HepG2 (cell line): ENCODE results near the gene IQCC. TPM values are rescaled to one million over a fixed set of nuclear protein-coding genes. Genes with fewer than 3 reads are reported as not detected.
A peak's percentile ranks its signal among the peaks of the same experiment; 100 is the strongest.

ENCODE experiments used
- AGO2 ChIP-seq: fragments of 200-400 bp; formaldehyde crosslinking; optimal IDR thresholded peaks from 2 replicates; pipeline ENCODE3; 2017; ENCODE audit warnings: mild to moderate bottlenecking, low read depth, low read length, moderate library complexity
- EED ChIP-seq: sonication (generic); formaldehyde crosslinking; IDR thresholded peaks from 2 replicates; pipeline ENCODE4 v1.5.0; 2020; ENCODE audit warnings: mild to moderate bottlenecking, missing genetic modification reagents
- HCFC1 ChIP-seq: fragments of 150-350 bp; IDR thresholded peaks from 2 replicates; pipeline ENCODE4 v1.6.1; 2014; ENCODE audit warnings: low read depth, low read length
- HOXA5 ChIP-seq: sonication (generic); formaldehyde crosslinking; IDR thresholded peaks from 2 replicates; pipeline ENCODE4 v1.4.0; 2020; ENCODE audit warnings: missing genetic modification reagents
- JDP2 ChIP-seq: sonication (generic); formaldehyde crosslinking; IDR thresholded peaks from 2 replicates; pipeline ENCODE4 v1.8.1; 2022; ENCODE audit warnings: missing genetic modification reagents, borderline replicate concordance
- NAIF1 ChIP-seq: sonication (generic); formaldehyde crosslinking; IDR thresholded peaks from 2 replicates; pipeline ENCODE4 v1.5.0; 2020; ENCODE audit warnings: mild to moderate bottlenecking, missing genetic modification reagents, borderline replicate concordance
- NR2C2 ChIP-seq: sonication (generic); formaldehyde crosslinking; IDR thresholded peaks from 2 replicates; pipeline ENCODE4 v1.4.0; 2020; ENCODE audit warnings: missing genetic modification reagents, mild to moderate bottlenecking, moderate library complexity, borderline replicate concordance
- POLR2AphosphoS5 ChIP-seq: IDR thresholded peaks from 2 replicates; pipeline ENCODE4 v1.6.1; 2012; ENCODE audit warnings: low read depth, low read length
- RXRA ChIP-seq: sonication (generic); formaldehyde crosslinking; IDR thresholded peaks from 2 replicates; pipeline ENCODE4 v1.5.1; 2020; ENCODE audit warnings: missing genetic modification reagents
- RXRB ChIP-seq: IDR thresholded peaks from 2 replicates; pipeline ENCODE4 v1.6.1; 2016; ENCODE audit warnings: borderline replicate concordance, missing genetic modification reagents, missing compliant biosample characterization
- TERF1 ChIP-seq: sonication (generic); formaldehyde crosslinking; IDR thresholded peaks from 2 replicates; pipeline ENCODE4 v1.8.0; 2022; ENCODE audit warnings: mild to moderate bottlenecking, missing genetic modification reagents, moderate library complexity
- ZFY ChIP-seq: sonication (generic); formaldehyde crosslinking; IDR thresholded peaks from 2 replicates; pipeline ENCODE4 v1.4.0; 2020; ENCODE audit warnings: missing genetic modification reagents
- ZNF138 ChIP-seq: sonication (generic); formaldehyde crosslinking; IDR thresholded peaks from 2 replicates; pipeline ENCODE4 v1.5.0; 2020; ENCODE audit warnings: mild to moderate bottlenecking, low read depth, missing genetic modification reagents
- ZNF224 ChIP-seq: sonication (generic); formaldehyde crosslinking; IDR thresholded peaks from 2 replicates; pipeline ENCODE4 v1.5.0; 2020; ENCODE audit warnings: mild to moderate bottlenecking, missing genetic modification reagents
- ZNF33B ChIP-seq: sonication (generic); formaldehyde crosslinking; IDR thresholded peaks from 2 replicates; pipeline ENCODE4 v1.5.1; 2020; ENCODE audit warnings: mild to moderate bottlenecking, missing genetic modification reagents
- ZNF350 ChIP-seq: sonication (generic); formaldehyde crosslinking; IDR thresholded peaks from 2 replicates; pipeline ENCODE4 v1.4.0; 2020; ENCODE audit warnings: mild to moderate bottlenecking, low read depth, missing genetic modification reagents, borderline replicate concordance
- ZNF484 ChIP-seq: sonication (generic); formaldehyde crosslinking; IDR thresholded peaks from 2 replicates; pipeline ENCODE4 v1.5.1; 2020; ENCODE audit warnings: mild to moderate bottlenecking, low read depth, missing genetic modification reagents, borderline replicate concordance
- ZNF747 ChIP-seq: sonication (generic); formaldehyde crosslinking; IDR thresholded peaks from 2 replicates; pipeline ENCODE4 v1.8.1; 2023; ENCODE audit warnings: missing genetic modification reagents, mild to moderate bottlenecking, borderline replicate concordance
- ZNF782 ChIP-seq: sonication (generic); formaldehyde crosslinking; IDR thresholded peaks from 2 replicates; pipeline ENCODE4 v1.4.0; 2020; ENCODE audit warnings: missing genetic modification reagents, mild to moderate bottlenecking, borderline replicate concordance
- ZNF883 ChIP-seq: sonication (generic); formaldehyde crosslinking; IDR thresholded peaks from 2 replicates; pipeline ENCODE4 v1.5.1; 2020; ENCODE audit warnings: mild to moderate bottlenecking, missing genetic modification reagents; ENCODE audit errors: not compliant biosample characterization
- polyA plus RNA-seq, 8 experiments: library from polyadenylated mRNA; depleted of rRNA in 3 of 8; stranded (reverse) in 7 of 8; unstranded in 1 of 8; fragments of >200 nt; fragmentation: Illumina TruSeq in 4 of 8; extraction: Trizol in 4 of 8; gene quantifications; 2 replicates each; pipeline versions ENCODE4 v1.2.1 to v1.2.3, GENCODE V29; 2011 to 2016; ENCODE audit warnings: low read depth in 4 of 8, missing spikeins in 1 of 8, mixed read lengths in 1 of 8; ENCODE audit not compliant: insufficient read depth in 1 of 8
- total RNA-seq, 5 experiments: library from RNA; depleted of rRNA; stranded (reverse); fragments of >200 nt; fragmentation: Illumina TruSeq; extraction: Trizol; gene quantifications; 2 replicates each; pipeline ENCODE4 v1.2.3, GENCODE V29; 2016; ENCODE audit warnings: low read depth in 1 of 5
- TF ChIP-seq, protein P1 (sequence below): sonication (generic); formaldehyde crosslinking; IDR thresholded peaks from 2 replicates; pipeline ENCODE4 v1.5.1; 2020; ENCODE audit warnings: missing genetic modification reagents, mild to moderate bottlenecking, borderline replicate concordance
- TF ChIP-seq, protein P2 (sequence below): sonication (generic); formaldehyde crosslinking; conservative IDR thresholded peaks from 2 replicates; pipeline ENCODE4 v1.4.0; 2020; ENCODE audit warnings: missing genetic modification reagents
- TF ChIP-seq, protein P3 (sequence below): sonication (generic); formaldehyde crosslinking; IDR thresholded peaks from 2 replicates; pipeline ENCODE4 v1.4.0; 2020; ENCODE audit warnings: missing genetic modification reagents

IQCC gene
- total and polyA plus RNA-seq, 2 of the 13 experiments (the other 11 are each of a cell fraction or from before 2014, with no cell fraction given): 1.7 to 3.0 TPM

GRCh38 chr1:32205401-32206370 is at the start of gene IQCC (continued):
- no peak; the same call in 1 of the 2 replicates for TF ChIP-seq ZNF224 (CRISPR knock-in tag)
- peak; percentile 47 for TF ChIP-seq AGO2
- peak; percentile 30; the same call in 1 of the 2 replicates for TF ChIP-seq HCFC1
- no peak; the same call in 1 of the 2 replicates for TF ChIP-seq RXRA (CRISPR knock-in tag)
- TF ChIP-seq RXRB (CRISPR knock-in tag): no peak
- no peak for TF ChIP-seq EED
- TF ChIP-seq NR2C2 (CRISPR knock-in tag): 0 out of 2 replicates have a peak, but pooled peaks have one; percentile 26
- TF ChIP-seq ZFY (CRISPR knock-in tag): peak; percentile 77; the same call in 1 of the 2 replicates
- TF ChIP-seq NAIF1: no peak
- TF ChIP-seq, protein P1, sequence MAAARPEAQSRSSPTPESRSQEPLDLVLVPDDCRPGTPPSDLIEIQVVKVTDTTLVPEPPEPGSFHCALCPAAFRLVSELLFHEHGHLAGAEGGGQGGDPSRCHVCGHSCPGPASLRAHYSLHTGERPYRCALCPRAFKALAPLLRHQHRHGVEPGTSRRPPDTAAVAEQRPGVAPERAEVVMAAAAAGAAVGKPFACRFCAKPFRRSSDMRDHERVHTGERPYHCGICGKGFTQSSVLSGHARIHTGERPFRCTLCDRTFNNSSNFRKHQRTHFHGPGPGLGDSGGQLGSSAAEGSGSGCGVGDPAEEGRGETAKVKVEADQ (CRISPR knock-in tag): peak; percentile 40; the same call in 1 of the 2 replicates
- TF ChIP-seq JDP2 (CRISPR knock-in tag): no peak
- TF ChIP-seq ZNF747: no peak
- 0 out of 2 replicates have a peak, but pooled peaks have one; percentile 43 for TF ChIP-seq ZNF138 (CRISPR knock-in tag)
- TF ChIP-seq ZNF350 (CRISPR knock-in tag): no peak
- no peak for TF ChIP-seq HOXA5
- peak; percentile 77 for TF ChIP-seq POLR2AphosphoS5
- TF ChIP-seq, protein P2, sequence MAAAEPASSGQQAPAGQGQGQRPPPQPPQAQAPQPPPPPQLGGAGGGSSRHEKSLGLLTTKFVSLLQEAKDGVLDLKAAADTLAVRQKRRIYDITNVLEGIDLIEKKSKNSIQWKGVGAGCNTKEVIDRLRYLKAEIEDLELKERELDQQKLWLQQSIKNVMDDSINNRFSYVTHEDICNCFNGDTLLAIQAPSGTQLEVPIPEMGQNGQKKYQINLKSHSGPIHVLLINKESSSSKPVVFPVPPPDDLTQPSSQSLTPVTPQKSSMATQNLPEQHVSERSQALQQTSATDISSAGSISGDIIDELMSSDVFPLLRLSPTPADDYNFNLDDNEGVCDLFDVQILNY (CRISPR knock-in tag): 0 out of 2 replicates have a peak, but pooled peaks have one; percentile 58
- no peak for TF ChIP-seq ZNF484
- TF ChIP-seq ZNF782 (CRISPR knock-in tag): no peak; the same call in 1 of the 2 replicates
- 0 out of 2 replicates have a peak, but pooled peaks have one; percentile 42 for TF ChIP-seq ZNF33B
- TF ChIP-seq TERF1 (CRISPR knock-in tag): no peak
- TF ChIP-seq ZNF883 (CRISPR knock-in tag): peak; percentile 49
- TF ChIP-seq, protein P3, sequence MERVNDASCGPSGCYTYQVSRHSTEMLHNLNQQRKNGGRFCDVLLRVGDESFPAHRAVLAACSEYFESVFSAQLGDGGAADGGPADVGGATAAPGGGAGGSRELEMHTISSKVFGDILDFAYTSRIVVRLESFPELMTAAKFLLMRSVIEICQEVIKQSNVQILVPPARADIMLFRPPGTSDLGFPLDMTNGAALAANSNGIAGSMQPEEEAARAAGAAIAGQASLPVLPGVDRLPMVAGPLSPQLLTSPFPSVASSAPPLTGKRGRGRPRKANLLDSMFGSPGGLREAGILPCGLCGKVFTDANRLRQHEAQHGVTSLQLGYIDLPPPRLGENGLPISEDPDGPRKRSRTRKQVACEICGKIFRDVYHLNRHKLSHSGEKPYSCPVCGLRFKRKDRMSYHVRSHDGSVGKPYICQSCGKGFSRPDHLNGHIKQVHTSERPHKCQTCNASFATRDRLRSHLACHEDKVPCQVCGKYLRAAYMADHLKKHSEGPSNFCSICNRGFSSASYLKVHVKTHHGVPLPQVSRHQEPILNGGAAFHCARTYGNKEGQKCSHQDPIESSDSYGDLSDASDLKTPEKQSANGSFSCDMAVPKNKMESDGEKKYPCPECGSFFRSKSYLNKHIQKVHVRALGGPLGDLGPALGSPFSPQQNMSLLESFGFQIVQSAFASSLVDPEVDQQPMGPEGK: peak; percentile 94
